MG63 (cell line): Measurements from ENCODE around the gene TNFRSF4. TPM values are rescaled to one million over a fixed set of nuclear protein-coding genes. Genes with fewer than 3 reads are reported as not detected.

Experiments
- DNase-seq: peaks from one replicate; pipeline ENCODE4 v3.0.0-alpha.2; 2020
- H3K27me3 ChIP-seq: fragments of 250-450 bp; sonication (Bioruptor Pico); 2 replicates; pipeline ENCODE4 v1.5.1; 2020; ENCODE audit warnings: mild to moderate bottlenecking, moderate library complexity
- H3K36me3 ChIP-seq: fragments of 250-450 bp; sonication (Bioruptor Pico); 2 replicates; pipeline ENCODE4 v1.5.1; 2020; ENCODE audit warnings: mild to moderate bottlenecking, moderate library complexity
- H3K4me3 ChIP-seq: fragments of 250-450 bp; sonication (Bioruptor Pico); 2 replicates; pipeline ENCODE4 v1.5.1; 2020; ENCODE audit warnings: mild to moderate bottlenecking, moderate library complexity
- H3K9me3 ChIP-seq: fragments of 250-450 bp; sonication (Bioruptor Pico); 2 replicates; pipeline ENCODE4 v1.5.1; 2020; ENCODE audit warnings: mild to moderate bottlenecking, moderate library complexity
- total RNA-seq: library from RNA; depleted of rRNA; stranded (reverse); fragments of >200 nt; shearing (Covaris generic); gene quantifications from 2 replicates; pipeline ENCODE4 v1.2.3, GENCODE V29; 2014; ENCODE audit warnings: low replicate concordance

Gene TNFRSF4
- total RNA-seq, 1 experiment from 2014 or later = not detected

- no peak overlapping the region for H3K4me3 ChIP-seq
- no peaks in the 10 kb centered on the region for H3K27me3 ChIP-seq
- H3K9me3 ChIP-seq = no peaks in the 10 kb centered on the region
- DNase-seq = no peak
- H3K36me3 ChIP-seq = peaks cover 3% of the 10 kb centered on the region
Observed at GRCh38 chr1:1215080-1215676, 1.2 kb upstream of the TNFRSF4 start.

GRCh38 chr1:1212780-1213344 lies 1.1 kb downstream of the TNFRSF4 start:
- H3K9me3 ChIP-seq = no peaks in the 10 kb centered on the region
- H3K36me3 ChIP-seq = peaks cover 3% of the 10 kb centered on the region
- H3K4me3 ChIP-seq = no peak overlapping the region
- no peaks in the 10 kb centered on the region for H3K27me3 ChIP-seq
- no peak for DNase-seq

- no peaks in the 10 kb centered on the region for H3K27me3 ChIP-seq
Observed at GRCh38 chr1:1211541-1212441, 2.2 kb downstream of the TNFRSF4 start.

GRCh38 chr1:1210726-1211540 lies 3.0 kb downstream of the TNFRSF4 start:
- H3K4me3 ChIP-seq = no peak overlapping the region
- H3K9me3 ChIP-seq = no peaks in the 10 kb centered on the region
- no peaks in the 10 kb centered on the region for H3K36me3 ChIP-seq
- H3K27me3 ChIP-seq = no peaks in the 10 kb centered on the region
- DNase-seq = no peak

More at GRCh38 chr1:1211541-1212441, 2.2 kb downstream of the TNFRSF4 start:
- H3K36me3 ChIP-seq = no peaks in the 10 kb centered on the region; the same call in 1 of the 2 replicates
- DNase-seq = no peak
- H3K4me3 ChIP-seq = no peak overlapping the region
- no peaks in the 10 kb centered on the region for H3K9me3 ChIP-seq

GRCh38 chr1:1208713-1209433 lies 5.1 kb downstream of the TNFRSF4 start:
- no peak for DNase-seq
- H3K36me3 ChIP-seq = no peaks in the 10 kb centered on the region
- H3K27me3 ChIP-seq = no peaks in the 10 kb centered on the region
- H3K4me3 ChIP-seq = no peak overlapping the region
- no peaks in the 10 kb centered on the region for H3K9me3 ChIP-seq

- H3K27me3 ChIP-seq = no peaks in the 10 kb centered on the region
- H3K4me3 ChIP-seq = no peak overlapping the region
- H3K9me3 ChIP-seq = no peaks in the 10 kb centered on the region
- no peaks in the 10 kb centered on the region for H3K36me3 ChIP-seq
- no peak for DNase-seq
Observed at GRCh38 chr1:1207571-1207892, 6.4 kb downstream of the TNFRSF4 start.

- no peaks in the 10 kb centered on the region for H3K27me3 ChIP-seq
- no peak overlapping the region for H3K4me3 ChIP-seq
- no peak for DNase-seq
- no peaks in the 10 kb centered on the region for H3K36me3 ChIP-seq
- H3K9me3 ChIP-seq = no peaks in the 10 kb centered on the region
Observed at GRCh38 chr1:1206966-1207531, 6.9 kb downstream of the TNFRSF4 start.

GRCh38 chr1:1206376-1206965 lies 7.5 kb downstream of the TNFRSF4 start, which contains the start of gene TNFRSF18:
TSS of gene TNFRSF18 (minus strand) at chr1:1206592. CDS start at chr1:1206571, 21 bp downstream.
- Histone ChIP-seq H3K27me3 (no peaks in the 10 kb centered on the region), H3K36me3 (no peaks in the 10 kb centered on the region), H3K9me3 (no peaks in the 10 kb centered on the region), H3K4me3 (no peak within 1 kb of the TSS)
- DNase-seq = no peak

- Histone ChIP-seq H3K9me3 (no peaks in the 10 kb centered on the region), H3K36me3 (no peaks in the 10 kb centered on the region), H3K4me3 (no peak overlapping the region), H3K27me3 (no peaks in the 10 kb centered on the region)
- no peak for DNase-seq
Observed at GRCh38 chr1:1205769-1206375, 8.1 kb downstream of the TNFRSF4 start.

GRCh38 chr1:1204998-1205768 lies 8.8 kb downstream of the TNFRSF4 start:
- DNase-seq = no peak
- H3K27me3 ChIP-seq = no peaks in the 10 kb centered on the region

GRCh38 chr1:1204425-1204920 lies 9.5 kb downstream of the TNFRSF4 start:
- no peaks in the 10 kb centered on the region for H3K9me3 ChIP-seq
- no peak for DNase-seq
- no peaks in the 10 kb centered on the region for H3K27me3 ChIP-seq
- H3K36me3 ChIP-seq = no peaks in the 10 kb centered on the region
- no peak overlapping the region for H3K4me3 ChIP-seq

More at GRCh38 chr1:1204998-1205768, 8.8 kb downstream of the TNFRSF4 start:
- H3K4me3 ChIP-seq = no peak overlapping the region
- H3K9me3 ChIP-seq = no peaks in the 10 kb centered on the region
- H3K36me3 ChIP-seq = no peaks in the 10 kb centered on the region

- Histone ChIP-seq H3K9me3 (no peaks in the 10 kb centered on the region), H3K27me3 (no peaks in the 10 kb centered on the region), H3K4me3 (no peak overlapping the region), H3K36me3 (no peaks in the 10 kb centered on the region)
- peak; percentile 0 for DNase-seq
Observed at GRCh38 chr1:1203561-1204424, 10.2 kb downstream of the TNFRSF4 start.

- DNase-seq = no peak
- Histone ChIP-seq H3K9me3 (no peaks in the 10 kb centered on the region), H3K27me3 (no peaks in the 10 kb centered on the region), H3K4me3 (no peak overlapping the region), H3K36me3 (no peaks in the 10 kb centered on the region)
Observed at GRCh38 chr1:1202831-1203560, 11.0 kb downstream of the TNFRSF4 start.
